Keratinocyte (primary cell): ENCODE results near the gene TPM1. TPM values are rescaled to one million over a fixed set of nuclear protein-coding genes. Genes with fewer than 3 reads are reported as not detected.

ENCODE experiments used
- DNase-seq: peaks from one replicate; pipeline ENCODE4 v3.0.0-alpha.2; 2011; ENCODE audit warnings: low read depth, missing footprints, low spot score
- FAIRE-seq: peaks from 2 replicates; lab custom pipeline; 2011; peaks lifted over from hg19 to GRCh38; lab: Jason Lieb, UNC
- H2AFZ ChIP-seq: 2 replicates; pipeline ENCODE4 v1.6.0; 2012; ENCODE audit warnings: low read length, control low read depth, inconsistent platforms; ENCODE audit not compliant: control insufficient read depth
- H3K27ac ChIP-seq: 2 replicates; pipeline ENCODE4 v1.5.1; 2011; ENCODE audit warnings: low read length; ENCODE audit not compliant: control insufficient read depth, insufficient read depth
- H3K27me3 ChIP-seq: 3 replicates; pipeline ENCODE4 v1.6.0; 2011; ENCODE audit warnings: low read length; ENCODE audit not compliant: control insufficient read depth, insufficient read depth; ENCODE audit errors: extremely low read depth
- H3K36me3 ChIP-seq, 2 experiments: 2 replicates in 1 of 2; 3 replicates in 1 of 2; pipeline ENCODE4 v1.5.1; 2011; ENCODE audit warnings: low read length in 2 of 2, mild to moderate bottlenecking in 1 of 2; ENCODE audit not compliant: control insufficient read depth in 2 of 2, insufficient read depth in 2 of 2; ENCODE audit errors: extremely low read depth in 1 of 2
- H3K4me1 ChIP-seq: 3 replicates; pipeline ENCODE4 v1.5.1; 2011; ENCODE audit warnings: low read length; ENCODE audit not compliant: control insufficient read depth, insufficient read depth; ENCODE audit errors: extremely low read depth
- H3K4me2 ChIP-seq: 3 replicates; pipeline ENCODE4 v1.6.0; 2011; ENCODE audit warnings: low read depth, low read length; ENCODE audit not compliant: control insufficient read depth, insufficient read depth; ENCODE audit errors: extremely low read depth
- H3K4me3 ChIP-seq, 3 experiments: fragments of 200-600 bp in 1 of 3; sonication (generic) in 1 of 3; 2 replicates in 2 of 3; 3 replicates in 1 of 3; pipeline ENCODE4 v1.5.1; 2011 to 2016; ENCODE audit warnings: low read length in 3 of 3, mild to moderate bottlenecking in 3 of 3, control low read depth in 2 of 3, inconsistent platforms in 1 of 3, low read depth in 1 of 3, mixed read lengths in 1 of 3, mixed run types in 1 of 3, moderate library complexity in 1 of 3; ENCODE audit not compliant: control insufficient read depth in 2 of 3, insufficient read depth in 2 of 3; ENCODE audit errors: extremely low read depth in 1 of 3
- H3K79me2 ChIP-seq: 2 replicates; pipeline ENCODE4 v1.6.0; 2012; ENCODE audit warnings: low read length; ENCODE audit not compliant: control insufficient read depth, insufficient read depth
- H3K9ac ChIP-seq: 3 replicates; pipeline ENCODE4 v1.6.0; 2011; ENCODE audit warnings: low read length; ENCODE audit not compliant: control insufficient read depth, insufficient read depth; ENCODE audit errors: extremely low read depth
- H3K9me1 ChIP-seq: 3 replicates; pipeline ENCODE4 v1.6.0; 2011; ENCODE audit warnings: low read length; ENCODE audit not compliant: control insufficient read depth, insufficient read depth; ENCODE audit errors: extremely low read depth
- H3K9me3 ChIP-seq: 2 replicates; pipeline ENCODE4 v1.5.1; 2012; ENCODE audit warnings: low read depth, low read length; ENCODE audit not compliant: control insufficient read depth
- H4K20me1 ChIP-seq: 3 replicates; pipeline ENCODE4 v1.6.0; 2011; ENCODE audit warnings: low read length; ENCODE audit not compliant: control insufficient read depth, insufficient read depth; ENCODE audit errors: extremely low read depth
- CTCF ChIP-seq, 3 experiments: IDR thresholded peaks in 1 of 3; conservative IDR thresholded peaks in 1 of 3; optimal IDR thresholded peaks in 1 of 3; 2 replicates in 2 of 3; 3 replicates in 1 of 3; pipeline versions ENCODE3 to v1.5.1; 2011; ENCODE audit warnings: low read length in 3 of 3, mild to moderate bottlenecking in 3 of 3, moderate library complexity in 2 of 3, control low read depth in 1 of 3, inconsistent platforms in 1 of 3; ENCODE audit not compliant: insufficient read depth in 2 of 3; ENCODE audit errors: extremely low read depth in 1 of 3
- EZH2 ChIP-seq: IDR thresholded peaks from one replicate; pipeline ENCODE4 v1.6.1; 2012; ENCODE audit warnings: inconsistent platforms, mild to moderate bottlenecking, low read length, moderate library complexity
- dilution Hi-C: fragments of 300-500 bp; cut with MboI; formaldehyde crosslinking; loops from one replicate; pipeline ENCODE4 v1.7.0; 2020; ENCODE audit warnings: low sequenced_read_pairs; ENCODE audit not compliant: extremely low pct_ligation_motif_present
- polyA plus RNA-seq, 5 experiments: library from polyadenylated mRNA; depleted of rRNA in 3 of 5; stranded (reverse) in 3 of 5; stranded (forward) in 1 of 5; unstranded in 1 of 5; fragments of >200 nt; gene quantifications; 1 replicate in 1 of 5; 2 replicates in 3 of 5; 3 replicates in 1 of 5; pipeline versions ENCODE4 v1.2.1 to v1.2.3, GENCODE V29; 2011 to 2012; ENCODE audit warnings: missing spikeins in 2 of 5, low read depth in 1 of 5, low replicate concordance in 1 of 5

The TPM1 gene
- polyA plus RNA-seq, 1 donor (not counting 4 experiments of a cell fraction or from before 2014, with no cell fraction given), result 370 TPM

DNA sequence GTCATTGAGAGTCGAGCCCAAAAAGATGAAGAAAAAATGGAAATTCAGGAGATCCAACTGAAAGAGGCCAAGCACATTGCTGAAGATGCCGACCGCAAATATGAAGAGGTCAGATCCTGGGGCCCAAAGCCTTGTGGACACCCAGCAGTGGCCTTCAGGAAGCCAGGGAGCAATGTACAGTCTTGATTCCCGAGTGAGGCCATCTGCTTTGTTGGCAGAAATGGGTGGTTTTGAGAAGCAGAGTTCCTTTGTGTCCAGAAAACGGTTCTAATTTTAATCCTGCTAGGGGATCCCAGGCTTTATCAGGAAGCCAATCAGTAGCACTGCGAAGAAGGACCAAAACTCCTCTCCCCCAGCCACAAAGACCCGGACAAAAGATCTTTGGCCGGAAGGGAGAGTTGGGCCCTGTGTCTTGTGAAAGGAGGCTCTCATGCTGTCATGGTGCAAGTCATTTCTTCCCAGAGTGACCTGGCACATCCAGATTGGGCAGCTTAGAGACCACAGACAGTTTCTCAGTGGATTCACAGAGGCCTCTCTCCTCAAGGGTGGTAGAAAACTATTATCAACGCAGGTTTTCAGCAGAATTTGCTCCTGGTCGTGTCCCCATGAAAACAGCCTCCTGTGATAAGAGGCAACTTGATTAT, 17.1 kb downstream of the TPM1 start:
- Histone ChIP-seq H3K27ac (no peak overlapping the region), H3K9me1 (no peaks in the 10 kb centered on the region), H2AFZ (no peak overlapping the region), H3K4me1 (no peaks in the 10 kb centered on the region), H3K9me3 (no peaks in the 10 kb centered on the region), H3K9ac (no peak overlapping the region), H4K20me1 (no peaks in the 10 kb centered on the region), H3K36me3 (peaks cover 47 to 59% of the 10 kb centered on the region in 2 experiments), H3K27me3 (no peaks in the 10 kb centered on the region), H3K4me3 (no peak overlapping the region), H3K79me2 (peaks cover 3% of the 10 kb centered on the region), H3K4me2 (no peak overlapping the region)
- FAIRE-seq (no peak), DNase-seq (no peak)
- dilution Hi-C loops, result no loop called here
- TF ChIP-seq CTCF (optimal IDR thresholded peaks at IDR 0.05 in 1 of 3, IDR thresholded peaks at IDR 0.05 in 1 of 3, conservative IDR thresholded peaks at IDR 0.05 in 1 of 3; ENCODE audit: extremely low read depth in 1 of 3, insufficient read depth in 2 of 3, low read length in 3 of 3) (no peak), EZH2 (no peak)

- Histone ChIP-seq H3K4me1 (no peaks in the 10 kb centered on the region), H3K4me3 (no peak overlapping the region), H3K4me2 (no peak overlapping the region), H3K27me3 (no peaks in the 10 kb centered on the region), H3K9me1 (no peaks in the 10 kb centered on the region), H3K9me3 (no peaks in the 10 kb centered on the region), H2AFZ (no peak overlapping the region), H4K20me1 (no peaks in the 10 kb centered on the region), H3K79me2 (no peaks in the 10 kb centered on the region), H3K36me3 (peaks cover 53 to 57% of the 10 kb centered on the region in 2 experiments), H3K27ac (no peak overlapping the region), H3K9ac (no peak overlapping the region)
- no peak for DNase-seq
- FAIRE-seq, result no peak
- TF ChIP-seq EZH2, result no peak
- no peak for TF ChIP-seq CTCF (optimal IDR thresholded peaks at IDR 0.05 in 1 of 3, IDR thresholded peaks at IDR 0.05 in 1 of 3, conservative IDR thresholded peaks at IDR 0.05 in 1 of 3; ENCODE audit: extremely low read depth in 1 of 3, insufficient read depth in 2 of 3, low read length in 3 of 3)
- dilution Hi-C loops, result no loop called here
These were observed 18.2 kb downstream of the TPM1 start for GRCh38 chr15:63060699-63061098.
